A549 treated with dexamethasone at 1 μM for 4 hours (cell line): ENCODE data around the gene KARS1. TPM values are rescaled to one million over a fixed set of nuclear protein-coding genes. Genes with fewer than 3 reads are reported as not detected.

Source experiments
- total RNA-seq: library from RNA; stranded (reverse); fragments of 200-300 nt; extraction: Qiagen RNA extraction; gene quantifications from 5 replicates; pipeline ENCODE4 v1.2.3, GENCODE V29; 2022

Gene KARS1
- total RNA-seq: 169 to 183 TPM (median 178 TPM) in 5 replicates

DNA sequence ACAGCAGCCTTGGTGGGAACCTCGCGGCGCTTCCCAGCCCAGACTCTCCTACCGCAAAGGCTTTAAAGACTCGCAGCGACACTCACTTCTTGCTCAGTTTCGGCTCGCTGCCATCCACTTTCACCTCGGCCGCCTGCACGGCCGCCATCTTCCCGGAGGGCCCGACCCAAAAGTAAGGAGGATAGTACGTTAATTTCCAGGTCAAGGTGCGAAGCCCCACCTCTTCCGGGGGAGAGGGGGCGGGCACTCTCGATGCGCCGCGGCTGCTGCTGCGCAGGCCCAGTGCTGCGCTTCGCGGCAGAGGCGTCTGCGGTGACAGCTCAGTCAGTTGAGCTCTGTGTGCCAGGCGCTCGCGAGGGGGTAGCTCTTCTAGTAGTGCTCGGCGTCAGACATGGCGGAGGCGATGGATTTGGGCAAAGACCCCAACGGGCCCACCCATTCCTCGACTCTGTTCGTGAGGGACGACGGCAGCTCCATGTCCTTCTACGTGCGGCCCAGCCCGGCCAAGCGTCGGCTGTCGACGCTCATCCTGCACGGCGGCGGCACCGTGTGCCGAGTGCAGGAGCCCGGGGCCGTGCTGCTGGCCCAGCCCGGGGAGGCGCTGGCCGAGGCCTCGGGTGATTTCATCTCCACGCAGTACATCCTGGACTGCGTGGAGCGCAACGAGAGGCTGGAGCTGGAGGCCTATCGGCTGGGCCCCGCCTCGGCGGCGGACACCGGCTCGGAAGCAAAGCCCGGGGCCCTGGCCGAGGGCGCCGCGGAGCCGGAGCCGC lies at the start of gene KARS1, which contains the start of gene TERF2IP:
TSS of gene KARS1 (minus strand) at position 174 of the 773 bp plus-strand sequence. CDS start at position 148, 26 bp downstream.
TSS of gene TERF2IP (plus strand) at position 282 of the 773 bp plus-strand sequence. CDS start at position 392, 110 bp downstream.

DNA sequence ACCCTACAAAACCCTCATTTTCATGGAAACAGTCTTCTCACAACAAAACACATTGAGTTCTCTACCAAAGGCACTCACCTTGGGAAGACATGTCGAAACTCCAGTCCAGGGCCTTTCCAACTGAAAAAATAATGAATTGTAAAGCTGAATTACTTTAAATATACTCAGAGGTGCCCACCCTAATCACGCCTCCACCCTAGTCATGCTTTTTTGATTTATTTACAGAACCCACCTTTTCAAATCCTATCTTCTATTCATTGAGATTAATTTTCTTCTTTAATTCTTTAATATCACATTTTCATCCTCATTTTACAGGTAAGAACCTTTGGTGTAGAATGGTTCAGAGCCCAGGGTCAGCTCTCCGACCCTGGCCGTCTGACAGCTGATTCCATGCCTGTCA lies 29.4 kb upstream of the KARS1 start, which contains the start of gene CPHXL2:
TSS of gene CPHXL2 (minus strand) at position 101 of the 400 bp plus-strand sequence. CDS start at position 91, 10 bp downstream.

DNA sequence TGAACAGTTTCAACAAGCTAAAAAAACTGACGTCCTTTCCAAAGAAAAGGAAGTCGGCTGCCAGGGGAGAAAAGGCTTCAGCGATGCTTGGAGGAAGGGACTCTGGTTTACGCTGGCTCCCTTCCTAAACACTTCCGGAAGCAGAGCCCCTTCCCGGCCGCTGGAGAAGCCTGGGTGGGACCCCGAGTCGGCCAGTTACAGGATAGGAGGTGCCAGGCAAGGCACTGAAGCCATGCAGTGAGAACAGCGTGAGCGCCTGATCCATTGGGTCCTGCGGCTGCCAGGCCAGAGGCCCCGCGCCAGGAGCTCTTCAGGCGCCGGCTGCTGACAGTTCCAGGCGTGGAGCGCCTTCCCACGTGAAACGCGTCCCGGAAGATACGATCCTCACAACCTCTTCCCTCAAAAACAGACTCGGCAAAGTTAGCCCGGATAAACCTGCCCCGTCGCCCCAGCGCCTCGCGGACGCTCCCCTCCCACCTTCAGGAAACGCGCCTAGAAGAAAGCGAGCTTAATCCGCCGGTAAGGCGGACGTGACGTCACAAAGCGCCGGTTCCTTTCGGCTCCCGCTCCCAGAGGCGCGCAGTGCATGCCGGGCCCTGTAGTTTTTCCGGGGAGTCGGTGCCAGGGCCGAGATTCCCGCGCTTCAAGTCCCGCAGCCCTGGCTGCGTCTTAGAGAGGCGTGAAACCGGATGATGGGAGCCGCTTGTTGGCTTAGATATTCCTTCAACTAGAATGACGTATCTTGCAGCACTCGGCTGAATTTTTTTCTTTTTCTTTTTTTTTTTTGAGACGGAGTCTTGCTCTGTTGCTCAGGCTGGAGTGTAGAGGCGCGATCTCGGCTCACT lies 24.5 kb downstream of the KARS1 start, which contains the start of gene ADAT1:
TSS of gene ADAT1 (minus strand) at position 521 of the 845 bp plus-strand sequence. CDS start 2,482 bp downstream, outside the sequence.

Other genes with a start within 250 kb of the KARS1 start
- gene CFDP1, start 214.2 kb downstream of the KARS1 start, total RNA-seq: 65.7 to 84.6 TPM (median 68.7 TPM) in 5 replicates
- gene TMEM170A, start 183.0 kb downstream of the KARS1 start, total RNA-seq: 12.0 to 15.9 TPM (median 14.5 TPM) in 5 replicates
- gene CHST6, start 152.2 kb downstream of the KARS1 start, total RNA-seq: 0.14 to 0.33 TPM (median 0.22 TPM) in 5 replicates
- gene CHST5, start 111.6 kb downstream of the KARS1 start, total RNA-seq: 0.05 to 0.11 TPM (median 0.10 TPM) in 3 of 5 replicates, not detected in the others
- gene TMEM231, start 91.4 kb downstream of the KARS1 start, total RNA-seq: 7.4 to 9.2 TPM (median 8.7 TPM) in 5 replicates
- 79.2 to 88.5 TPM (median 85.7 TPM) in 5 replicates for gene GABARAPL2, start 81.3 kb downstream of the KARS1 start, total RNA-seq
- 26.2 to 44.9 TPM (median 38.8 TPM) in 5 replicates for gene ADAT1, start 24.4 kb downstream of the KARS1 start, total RNA-seq
- gene TERF2IP, start 108 bp upstream of the KARS1 start, total RNA-seq: 42.7 to 46.1 TPM (median 43.6 TPM) in 5 replicates
- not detected in 5 replicates for gene CPHXL2, start 29.3 kb upstream of the KARS1 start, total RNA-seq
- 0.08 to 0.16 TPM in 2 of 5 replicates, not detected in the others for gene DUXB, start 53.8 kb upstream of the KARS1 start, total RNA-seq
- gene CPHXL, start 78.8 kb upstream of the KARS1 start, total RNA-seq: 0.08 TPM in 1 of 5 replicates, not detected in the others